Activated CD8-positive, alpha-beta memory T cell treated with anti-CD3 and anti-CD28 coated beads, Interleukin-2, amount 10 ng/mL, durations not matched to agents 7 days and 5 days (primary cell): ENCODE measurements around the gene SERPINB7. TPM values are rescaled to one million over a fixed set of nuclear protein-coding genes. Genes with fewer than 3 reads are reported as not detected.
A peak's percentile ranks its signal among the peaks of the same experiment; 100 is the strongest.

ENCODE experiments used
- ATAC-seq: fragments of 150-1000 bp; cut with Tn5 transposase; one replicate; pipeline ENCODE4 v1.10.0; 2021; ENCODE audit warnings: moderate library complexity
- CTCF ChIA-PET: fragments of 350-600 bp; sonication (Branson Sonifier 250); formaldehyde crosslinking; loops from one replicate; lab custom pipeline; 2021; ENCODE audit warnings: antibody characterized with exemption; lab: Charles Lee
- DNase-seq: peaks from one replicate; pipeline ENCODE4 v3.0.0-alpha.2; 2020
- H3K27ac Mint-ChIP-seq: one replicate; pipeline ENCODE4 v1.8.0; 2021; ENCODE audit warnings: mild to moderate bottlenecking, mixed read lengths
- H3K27me3 Mint-ChIP-seq: one replicate; pipeline ENCODE4 v1.8.0; 2021; ENCODE audit warnings: mixed read lengths
- H3K36me3 Mint-ChIP-seq: one replicate; pipeline ENCODE4 v1.8.0; 2021; ENCODE audit warnings: mild to moderate bottlenecking, mixed read lengths
- H3K4me1 Mint-ChIP-seq: one replicate; pipeline ENCODE4 v1.8.0; 2021; ENCODE audit warnings: mixed read lengths
- H3K4me3 Mint-ChIP-seq: one replicate; pipeline ENCODE4 v1.8.0; 2021; ENCODE audit warnings: mild to moderate bottlenecking, moderate library complexity, mixed read lengths
- H3K9me3 Mint-ChIP-seq: one replicate; pipeline ENCODE4 v1.8.0; 2022; ENCODE audit warnings: low read depth, mixed read lengths
- total RNA-seq, 2 experiments: library from RNA; stranded (reverse); gene quantifications; one replicate each; pipeline ENCODE4 v1.2.3, GENCODE V29; 2021

SERPINB7 gene
- total RNA-seq, 2 experiments from 2014 or later, result not detected

DNA sequence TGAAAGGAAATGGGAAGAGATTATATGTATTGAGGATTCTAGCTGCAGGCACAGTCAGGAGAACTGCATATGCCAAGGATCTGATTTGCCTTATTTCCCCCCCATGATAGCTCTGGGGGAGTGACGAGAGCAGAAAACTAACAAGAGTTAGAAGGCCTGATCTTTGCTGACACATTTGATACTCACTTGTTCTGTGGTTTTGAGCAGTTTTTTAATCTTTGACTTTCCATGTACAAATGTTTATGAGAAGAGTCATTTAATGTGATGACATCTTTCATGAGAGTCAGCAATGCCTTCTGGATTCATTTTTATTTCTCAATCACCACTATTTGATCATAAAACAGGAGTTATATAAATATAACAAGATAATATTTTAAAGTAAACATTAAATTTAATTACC, 12.7 kb upstream of the SERPINB7 start:
- H3K9me3 Mint-ChIP-seq, result peaks cover 9% of the 10 kb centered on the region
- H3K4me1 Mint-ChIP-seq, result no peaks in the 10 kb centered on the region
- no peak for DNase-seq
- ATAC-seq, result no peak
- H3K27ac Mint-ChIP-seq, result no peak overlapping the region
- CTCF ChIA-PET, result no interaction called here
- H3K36me3 Mint-ChIP-seq, result no peaks in the 10 kb centered on the region
- H3K4me3 Mint-ChIP-seq, result no peak overlapping the region
- no peaks in the 10 kb centered on the region for H3K27me3 Mint-ChIP-seq

DNA sequence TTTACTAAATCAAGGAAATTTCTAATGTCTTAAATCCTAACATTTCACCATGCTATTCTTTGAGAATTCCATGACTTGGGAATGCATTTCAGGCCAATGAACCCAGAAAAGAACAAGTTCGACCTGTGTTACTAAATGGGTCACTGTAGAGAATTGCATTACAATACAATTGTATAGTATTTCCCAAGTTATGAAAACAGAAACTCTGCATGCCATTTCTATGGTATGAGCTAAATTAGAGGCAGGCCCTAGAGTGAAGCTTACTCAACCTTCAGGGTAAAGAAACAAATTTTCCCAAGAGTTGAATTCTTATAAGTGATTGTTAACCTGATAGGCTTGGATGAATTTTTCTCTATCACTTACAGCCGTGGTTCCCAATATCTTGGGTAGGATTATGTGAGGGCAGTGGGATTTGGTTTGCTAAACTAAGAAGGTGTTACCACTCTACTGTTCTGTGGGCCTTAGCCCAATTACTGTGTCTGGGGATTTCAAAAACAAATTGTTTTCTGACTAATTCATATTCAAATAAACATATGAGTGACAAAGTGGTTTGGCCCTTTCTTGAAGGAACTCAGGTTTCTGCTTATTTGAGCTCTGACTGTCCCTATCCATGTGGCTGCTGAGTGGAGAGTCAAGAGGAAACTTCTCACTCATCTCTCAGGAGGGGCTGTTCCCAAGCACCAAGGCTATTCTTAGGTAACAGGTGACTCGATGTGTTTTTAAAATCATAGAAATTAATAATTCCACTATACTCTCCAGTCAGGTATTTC, 11.2 kb upstream of the SERPINB7 start:
- H3K27me3 Mint-ChIP-seq, result peaks cover 3% of the 10 kb centered on the region
- H3K27ac Mint-ChIP-seq, result no peak overlapping the region
- DNase-seq, result no peak
- peaks cover 9% of the 10 kb centered on the region for H3K9me3 Mint-ChIP-seq
- no peak overlapping the region for H3K4me3 Mint-ChIP-seq
- CTCF ChIA-PET, result no interaction called here
- H3K4me1 Mint-ChIP-seq, result no peaks in the 10 kb centered on the region
- H3K36me3 Mint-ChIP-seq, result no peaks in the 10 kb centered on the region
- ATAC-seq, result no peak

DNA sequence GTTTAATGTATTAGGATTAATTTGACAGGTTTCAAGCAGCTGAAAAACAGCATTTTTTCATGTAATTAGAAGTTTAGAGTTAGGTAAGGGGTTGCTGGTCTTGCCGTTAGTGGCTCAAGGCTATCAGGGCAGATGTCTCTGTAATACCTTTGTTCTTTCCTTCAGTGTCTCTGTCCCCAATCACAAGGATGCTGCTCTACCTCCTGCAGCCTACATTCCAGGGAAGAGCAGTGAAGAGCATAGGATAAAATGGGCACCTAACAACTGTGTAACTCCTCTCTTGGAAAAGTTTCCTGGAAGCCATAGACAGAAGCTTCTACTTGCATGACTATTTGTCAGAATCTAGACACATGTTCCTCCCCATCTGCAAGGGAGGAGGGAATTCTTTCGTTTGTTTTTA, 9.4 kb upstream of the SERPINB7 start:
- H3K27ac Mint-ChIP-seq, result no peak overlapping the region
- no peak overlapping the region for H3K4me3 Mint-ChIP-seq
- DNase-seq (no peak), ATAC-seq (no peak)
- no peaks in the 10 kb centered on the region for H3K36me3 Mint-ChIP-seq
- peaks cover 3% of the 10 kb centered on the region for H3K27me3 Mint-ChIP-seq
- H3K4me1 Mint-ChIP-seq, result no peaks in the 10 kb centered on the region
- H3K9me3 Mint-ChIP-seq, result no peaks in the 10 kb centered on the region
- CTCF ChIA-PET, result interaction anchor here (1.1 kb wide), 1 partner anchor 11 kb away, joined by 4 read pairs; no protein-coding TSS in a partner anchor

DNA sequence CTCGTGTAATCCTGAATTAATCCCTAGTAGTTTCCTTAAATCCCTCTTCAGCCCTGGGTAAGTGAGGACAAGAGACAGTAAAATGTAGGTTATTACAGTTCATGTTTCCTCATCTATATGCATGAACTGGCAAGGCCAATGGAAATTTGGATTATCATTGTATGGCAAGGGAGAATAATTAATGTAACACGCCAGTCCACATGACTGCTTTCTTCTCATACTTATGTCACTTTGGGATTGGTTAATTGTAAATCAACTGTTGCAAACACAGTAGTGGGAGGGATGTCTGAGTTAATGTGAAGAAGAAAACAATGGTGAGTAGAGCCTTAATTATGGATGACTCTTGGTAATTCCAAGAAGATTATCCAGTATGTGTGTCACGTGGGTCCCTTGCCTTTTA, 1.7 kb upstream of the SERPINB7 start:
- H3K4me1 Mint-ChIP-seq, result no peaks in the 10 kb centered on the region
- no peak for DNase-seq
- no peak overlapping the region for H3K27ac Mint-ChIP-seq
- ATAC-seq, result no peak
- CTCF ChIA-PET, result no interaction called here
- H3K27me3 Mint-ChIP-seq, result peaks cover 8% of the 10 kb centered on the region
- no peaks in the 10 kb centered on the region for H3K36me3 Mint-ChIP-seq
- H3K4me3 Mint-ChIP-seq, result no peak overlapping the region
- H3K9me3 Mint-ChIP-seq, result no peaks in the 10 kb centered on the region

DNA sequence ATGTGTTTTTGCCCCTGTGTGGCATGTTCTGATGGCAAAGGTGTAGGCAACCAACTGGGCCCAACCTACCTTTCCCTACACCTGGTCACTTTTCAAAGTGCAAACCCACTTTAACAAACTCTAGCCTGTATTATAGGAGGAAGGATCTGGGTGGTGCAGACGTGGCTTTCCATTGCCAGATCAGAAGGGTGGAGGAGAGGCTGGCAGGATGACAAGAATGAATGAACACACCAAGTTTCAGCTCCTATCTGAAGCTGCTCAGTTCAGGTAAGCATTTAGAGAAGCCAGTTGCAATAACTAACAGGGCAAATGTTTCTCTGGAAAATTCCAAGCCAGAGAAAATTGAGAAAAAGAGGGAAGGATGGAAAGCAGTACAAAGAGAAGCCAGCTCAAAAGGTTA, 707 bp upstream of the SERPINB7 start:
- ATAC-seq (no peak), DNase-seq (no peak)
- Mint-ChIP-seq H3K4me3 (no peak overlapping the region), H3K4me1 (no peaks in the 10 kb centered on the region), H3K36me3 (no peaks in the 10 kb centered on the region), H3K9me3 (no peaks in the 10 kb centered on the region), H3K27me3 (peaks cover 6% of the 10 kb centered on the region), H3K27ac (no peak overlapping the region)
- CTCF ChIA-PET, result no interaction called here

DNA sequence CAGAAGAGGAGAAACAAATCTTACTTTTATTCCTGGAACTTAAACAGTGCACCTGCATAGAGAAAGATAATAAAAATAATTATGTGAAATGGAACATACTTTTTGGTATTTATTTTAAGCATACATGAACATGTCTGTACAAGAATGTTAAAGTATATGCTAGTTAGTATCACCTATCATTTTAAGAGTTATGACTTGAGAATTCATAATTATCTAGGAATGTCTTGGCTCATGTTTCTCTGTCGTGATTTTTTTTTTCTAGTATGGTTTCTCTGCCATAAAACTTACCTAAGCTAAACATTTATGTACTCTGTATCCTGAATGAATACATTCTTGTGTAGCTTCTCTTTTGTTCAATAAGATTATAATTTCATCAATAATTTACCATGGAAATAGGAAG, 4.2 kb downstream of the SERPINB7 start:
- H3K27ac Mint-ChIP-seq, result no peak overlapping the region
- DNase-seq (no peak), ATAC-seq (no peak)
- no peaks in the 10 kb centered on the region for H3K4me1 Mint-ChIP-seq
- no peaks in the 10 kb centered on the region for H3K9me3 Mint-ChIP-seq
- CTCF ChIA-PET, result no interaction called here
- no peak overlapping the region for H3K4me3 Mint-ChIP-seq
- H3K36me3 Mint-ChIP-seq, result no peaks in the 10 kb centered on the region
- H3K27me3 Mint-ChIP-seq, result peaks cover 6% of the 10 kb centered on the region

DNA sequence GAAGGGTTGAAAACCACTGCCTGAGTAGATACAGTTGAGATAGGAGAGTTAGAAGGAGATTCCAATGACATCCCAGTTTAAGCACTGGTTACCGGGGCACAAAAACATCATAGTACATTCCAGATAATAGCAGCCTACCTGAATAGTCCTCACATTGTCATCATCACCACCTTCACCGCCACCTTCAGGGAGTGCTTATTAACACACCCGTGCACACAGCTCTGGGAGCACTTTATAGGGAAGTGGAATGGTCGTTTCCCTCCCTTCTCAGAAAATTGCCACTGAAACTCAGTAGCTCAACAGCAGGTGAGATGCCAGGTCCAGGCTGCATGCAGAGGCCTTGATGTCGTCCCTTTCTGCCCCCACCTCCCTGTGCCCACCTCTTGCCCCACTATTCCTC, 8.2 kb downstream of the SERPINB7 start:
- H3K36me3 Mint-ChIP-seq, result no peaks in the 10 kb centered on the region
- H3K27ac Mint-ChIP-seq, result no peak overlapping the region
- peaks cover 2% of the 10 kb centered on the region for H3K4me1 Mint-ChIP-seq
- CTCF ChIA-PET, result no interaction called here
- ATAC-seq, result no peak
- peaks cover 3% of the 10 kb centered on the region for H3K27me3 Mint-ChIP-seq
- H3K9me3 Mint-ChIP-seq, result no peaks in the 10 kb centered on the region
- no peak for DNase-seq
- no peak overlapping the region for H3K4me3 Mint-ChIP-seq

DNA sequence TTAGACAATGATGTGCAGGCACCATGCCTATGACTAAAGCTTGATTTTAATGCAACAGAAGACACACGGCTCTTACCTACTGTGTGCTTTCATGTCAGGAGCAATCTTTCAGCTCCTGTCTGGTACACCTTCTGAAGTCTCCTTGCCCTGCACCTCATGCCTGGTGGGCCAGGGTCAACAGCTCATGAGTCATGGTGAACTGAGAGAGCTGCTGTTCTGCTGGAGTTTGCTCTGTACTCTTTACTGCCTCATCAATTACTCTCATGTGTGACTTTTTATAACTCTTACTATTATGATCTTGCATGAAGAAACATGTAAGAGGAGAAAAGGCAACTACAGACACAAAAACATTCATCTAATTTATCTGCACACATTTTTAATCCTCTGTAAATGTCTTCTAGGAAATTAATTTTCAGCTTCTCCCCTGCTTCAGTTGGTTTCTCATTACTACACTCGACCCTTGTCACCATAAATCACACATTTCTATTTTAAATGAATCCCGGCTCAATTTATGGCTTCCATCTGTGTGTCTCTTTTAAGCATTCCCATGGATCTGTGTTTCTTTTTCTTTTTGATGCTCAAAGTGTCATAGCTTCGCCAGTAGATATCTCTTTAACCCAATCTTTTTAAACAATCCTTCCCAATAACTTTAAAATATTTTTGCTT, 9.7 kb downstream of the SERPINB7 start:
- Mint-ChIP-seq H3K4me1 (peaks cover 8% of the 10 kb centered on the region), H3K4me3 (no peak overlapping the region), H3K36me3 (no peaks in the 10 kb centered on the region), H3K9me3 (no peaks in the 10 kb centered on the region), H3K27me3 (peaks cover 3% of the 10 kb centered on the region), H3K27ac (no peak overlapping the region)
- ATAC-seq (no peak), DNase-seq (no peak)
- CTCF ChIA-PET, result no interaction called here

DNA sequence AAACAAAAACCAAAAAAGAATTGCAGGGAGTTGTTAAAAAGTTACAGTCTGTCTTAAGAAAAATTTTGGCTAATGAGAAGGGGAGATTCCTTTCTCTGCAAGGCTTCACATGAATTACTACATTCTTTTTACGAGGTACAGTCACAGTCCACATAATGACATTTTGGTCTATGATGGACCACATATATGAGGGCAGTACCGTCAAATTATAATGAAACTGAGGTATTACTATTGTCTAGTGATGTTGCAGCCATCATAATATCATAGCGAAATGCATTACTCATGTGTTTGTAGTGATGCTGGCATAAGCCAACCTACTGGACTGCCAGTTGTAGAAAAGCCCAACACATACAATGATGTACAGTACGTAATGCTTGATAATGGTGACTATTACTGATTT, 12.5 kb downstream of the SERPINB7 start:
- H3K36me3 Mint-ChIP-seq, result no peaks in the 10 kb centered on the region
- H3K27ac Mint-ChIP-seq, result no peak overlapping the region
- H3K4me3 Mint-ChIP-seq, result no peak overlapping the region
- peaks cover 8% of the 10 kb centered on the region for H3K4me1 Mint-ChIP-seq
- H3K9me3 Mint-ChIP-seq, result no peaks in the 10 kb centered on the region
- CTCF ChIA-PET, result no interaction called here
- no peak for ATAC-seq
- DNase-seq, result no peak
- H3K27me3 Mint-ChIP-seq, result no peaks in the 10 kb centered on the region

DNA sequence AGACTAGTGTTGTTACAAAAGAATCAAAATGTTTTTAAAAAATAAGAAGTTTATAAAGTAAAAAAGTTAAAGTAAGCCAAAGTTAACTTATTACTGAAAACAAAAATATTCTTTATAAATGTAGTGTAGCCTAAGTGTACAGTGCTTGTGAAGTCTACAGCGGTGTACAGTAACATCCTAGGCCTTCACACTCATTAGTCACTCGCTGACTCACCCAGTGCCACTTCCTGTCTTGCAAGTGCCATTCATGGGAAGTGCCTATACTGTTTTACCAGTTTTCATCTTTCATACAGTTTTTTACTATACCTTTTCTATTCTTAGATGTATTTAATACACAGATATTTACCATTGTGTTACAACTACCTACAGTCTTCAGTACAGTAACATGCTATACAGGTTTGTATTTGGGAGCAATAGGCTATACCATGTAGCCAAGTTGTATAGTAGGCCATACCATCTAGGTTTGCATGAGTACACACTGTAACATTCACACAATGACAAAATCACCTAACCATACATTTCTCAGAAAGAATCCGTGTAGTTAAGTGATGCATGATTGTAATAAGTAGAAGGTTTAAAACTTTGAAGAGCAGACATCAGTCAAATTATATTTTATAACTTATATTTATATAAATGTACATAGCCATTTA, 13.4 kb downstream of the SERPINB7 start:
- DNase-seq, result peak; percentile 73

DNA sequence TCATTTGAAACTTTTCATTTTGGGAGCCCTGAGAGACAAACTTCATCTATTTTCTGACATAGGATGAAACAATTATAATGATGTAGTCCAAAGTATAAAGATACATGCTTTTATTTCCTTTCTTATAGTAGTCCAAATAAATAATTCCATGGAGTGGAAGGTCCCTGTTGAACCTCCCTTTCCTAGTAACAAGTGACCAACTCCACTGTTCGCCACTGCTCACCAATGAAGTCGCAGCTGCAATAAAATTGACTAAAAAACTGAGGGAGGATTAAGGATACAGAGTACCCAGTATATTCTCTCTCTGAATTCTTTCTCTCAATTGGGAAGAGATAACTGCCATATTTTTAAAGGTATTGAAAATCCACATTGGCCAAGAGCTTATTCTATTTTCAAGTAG, 14.1 kb downstream of the SERPINB7 start:
- no peak for DNase-seq
- Mint-ChIP-seq H3K4me1 (peaks cover 8% of the 10 kb centered on the region), H3K27ac (no peak overlapping the region), H3K9me3 (no peaks in the 10 kb centered on the region), H3K36me3 (no peaks in the 10 kb centered on the region), H3K4me3 (no peak overlapping the region), H3K27me3 (no peaks in the 10 kb centered on the region)
- CTCF ChIA-PET, result no interaction called here
- ATAC-seq, result no peak

More for the DNA sequence above, 13.4 kb downstream of the SERPINB7 start:
- CTCF ChIA-PET, result no interaction called here
- H3K36me3 Mint-ChIP-seq, result no peaks in the 10 kb centered on the region
- no peak overlapping the region for H3K4me3 Mint-ChIP-seq
- no peaks in the 10 kb centered on the region for H3K27me3 Mint-ChIP-seq
- H3K27ac Mint-ChIP-seq, result no peak overlapping the region
- no peaks in the 10 kb centered on the region for H3K9me3 Mint-ChIP-seq
- peaks cover 8% of the 10 kb centered on the region for H3K4me1 Mint-ChIP-seq
- ATAC-seq, result peak; percentile 90

DNA sequence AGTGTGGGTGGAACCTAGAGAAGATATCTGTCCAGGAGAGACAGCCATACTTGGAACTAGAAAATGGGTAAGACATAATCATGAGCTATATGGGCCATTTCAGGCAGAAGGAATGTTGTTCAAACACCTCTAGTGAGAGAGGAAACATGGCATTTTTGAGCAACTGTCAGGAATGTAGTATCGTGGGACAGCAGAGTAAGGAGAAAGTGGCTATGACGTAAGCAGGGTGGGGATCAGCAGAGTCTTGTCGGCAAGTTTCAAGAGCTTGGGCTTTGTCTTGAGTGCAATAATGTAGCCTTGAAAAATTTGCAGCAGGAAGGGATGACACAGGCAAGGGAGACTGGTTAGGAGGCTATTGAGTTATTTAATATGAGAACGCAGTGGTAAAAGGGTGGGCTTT, 20.4 kb downstream of the SERPINB7 start:
- DNase-seq, result no peak

DNA sequence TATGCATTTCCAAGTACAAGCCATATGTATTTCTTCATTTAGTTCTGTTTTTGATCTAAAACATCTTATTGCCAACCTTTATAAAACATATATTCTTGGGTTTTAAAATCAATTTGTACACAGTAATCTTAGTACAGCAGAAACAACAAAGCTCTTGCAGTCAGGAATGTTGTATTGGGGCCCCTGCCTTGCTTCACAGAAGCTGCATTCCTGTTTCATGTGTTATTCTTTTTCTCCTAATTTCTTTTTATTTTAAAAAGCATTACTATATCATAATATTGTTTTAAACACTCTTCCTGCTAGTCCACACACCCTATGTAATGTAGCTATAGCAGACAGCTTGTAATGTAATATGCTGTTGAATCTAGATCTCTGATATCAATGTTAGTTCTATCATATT, 24.0 kb downstream of the SERPINB7 start:
- Mint-ChIP-seq H3K27ac (no peak overlapping the region), H3K36me3 (no peaks in the 10 kb centered on the region), H3K4me3 (no peak overlapping the region), H3K27me3 (peaks cover 2% of the 10 kb centered on the region), H3K4me1 (no peaks in the 10 kb centered on the region), H3K9me3 (no peaks in the 10 kb centered on the region)
- ATAC-seq (no peak), DNase-seq (no peak)
- CTCF ChIA-PET, result no interaction called here

More for the DNA sequence above, 20.4 kb downstream of the SERPINB7 start:
- Mint-ChIP-seq H3K36me3 (no peaks in the 10 kb centered on the region), H3K9me3 (no peaks in the 10 kb centered on the region), H3K4me1 (no peaks in the 10 kb centered on the region), H3K4me3 (no peak overlapping the region), H3K27me3 (no peaks in the 10 kb centered on the region), H3K27ac (no peak overlapping the region)
- CTCF ChIA-PET, result interaction anchor here (0.9 kb wide), 1 partner anchor 8 kb away, joined by 3 read pairs; no protein-coding TSS in a partner anchor
- no peak for ATAC-seq

DNA sequence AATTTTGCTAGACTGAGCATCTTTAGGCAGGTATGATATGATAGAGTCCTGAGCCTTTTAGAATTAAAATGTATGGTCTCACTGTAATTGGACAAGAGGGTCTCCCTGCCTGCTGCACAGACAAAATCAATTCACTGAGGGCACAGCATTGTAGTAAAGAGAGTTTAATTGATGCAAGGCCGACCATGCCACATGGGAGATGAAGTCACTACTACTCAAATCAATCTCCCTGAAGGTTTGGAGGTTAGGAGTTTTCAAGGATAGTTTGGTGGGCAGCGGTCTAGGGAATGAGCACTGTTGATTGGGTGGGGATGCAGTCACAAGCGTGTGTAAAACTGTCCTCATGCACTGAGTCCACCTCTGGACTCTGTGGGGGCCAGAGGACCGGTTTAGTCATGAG, 26.1 kb downstream of the SERPINB7 start:
- CTCF ChIA-PET, result no interaction called here
- DNase-seq (no peak), ATAC-seq (no peak)
- peaks cover 2% of the 10 kb centered on the region for H3K27me3 Mint-ChIP-seq
- H3K4me1 Mint-ChIP-seq, result no peaks in the 10 kb centered on the region
- no peak overlapping the region for H3K4me3 Mint-ChIP-seq
- no peak overlapping the region for H3K27ac Mint-ChIP-seq
- no peaks in the 10 kb centered on the region for H3K36me3 Mint-ChIP-seq
- no peaks in the 10 kb centered on the region for H3K9me3 Mint-ChIP-seq
